GM19438 (cell line): ENCODE results near the gene RAF1.
"Not testable (repeated sequence)": the region's sequence is repeated elsewhere in the genome, so short reads cannot be mapped to it uniquely, and the experiment has no call there.

Source experiments
- ATAC-seq: cut with Tn5 transposase; IDR thresholded peaks from one replicate; pipeline ENCODE4 v1.9.1; 2021; ENCODE audit warnings: low read depth; ENCODE audit not compliant: unreplicated experiment

Gene RAF1

DNA sequence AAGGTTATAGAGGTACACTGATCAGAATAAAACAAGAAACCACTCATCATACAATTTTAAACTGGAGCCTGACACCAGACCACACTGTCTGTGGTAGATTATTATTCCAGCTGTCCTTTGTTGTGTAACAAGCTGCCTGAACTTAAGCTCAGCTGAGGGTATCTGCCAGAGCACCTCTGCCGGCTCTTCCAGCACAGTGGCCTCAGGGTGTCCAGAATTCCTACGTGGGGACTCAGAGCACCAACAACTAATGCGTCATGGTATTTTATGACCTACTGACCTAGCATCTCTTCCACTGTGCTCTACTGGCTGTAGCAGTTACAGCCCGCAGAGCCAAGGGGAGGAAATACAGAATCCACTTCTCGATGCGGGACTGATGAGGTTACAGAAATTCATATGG lies 15.6 kb upstream of the RAF1 start:
- no peak for ATAC-seq

DNA sequence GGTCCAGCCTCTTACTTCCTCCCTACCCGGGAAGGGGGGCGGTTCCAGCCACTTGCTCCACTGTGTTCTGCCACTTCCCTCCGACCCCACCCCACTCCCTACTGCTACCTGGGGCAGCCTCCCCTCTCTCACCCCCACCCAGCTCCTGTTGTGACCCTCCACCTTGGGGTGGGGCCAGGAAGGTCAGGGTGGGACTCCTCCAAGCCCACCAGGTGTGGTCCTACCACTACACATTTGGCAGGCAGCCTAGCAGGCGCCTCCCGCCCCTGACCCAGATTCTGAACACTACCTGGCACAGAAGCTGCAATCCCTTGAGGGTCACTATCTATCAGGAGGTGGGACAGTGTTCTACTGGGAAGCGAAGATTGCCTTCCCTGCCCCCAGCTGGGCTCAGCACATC lies 13.7 kb upstream of the RAF1 start:
- ATAC-seq, result no peak

DNA sequence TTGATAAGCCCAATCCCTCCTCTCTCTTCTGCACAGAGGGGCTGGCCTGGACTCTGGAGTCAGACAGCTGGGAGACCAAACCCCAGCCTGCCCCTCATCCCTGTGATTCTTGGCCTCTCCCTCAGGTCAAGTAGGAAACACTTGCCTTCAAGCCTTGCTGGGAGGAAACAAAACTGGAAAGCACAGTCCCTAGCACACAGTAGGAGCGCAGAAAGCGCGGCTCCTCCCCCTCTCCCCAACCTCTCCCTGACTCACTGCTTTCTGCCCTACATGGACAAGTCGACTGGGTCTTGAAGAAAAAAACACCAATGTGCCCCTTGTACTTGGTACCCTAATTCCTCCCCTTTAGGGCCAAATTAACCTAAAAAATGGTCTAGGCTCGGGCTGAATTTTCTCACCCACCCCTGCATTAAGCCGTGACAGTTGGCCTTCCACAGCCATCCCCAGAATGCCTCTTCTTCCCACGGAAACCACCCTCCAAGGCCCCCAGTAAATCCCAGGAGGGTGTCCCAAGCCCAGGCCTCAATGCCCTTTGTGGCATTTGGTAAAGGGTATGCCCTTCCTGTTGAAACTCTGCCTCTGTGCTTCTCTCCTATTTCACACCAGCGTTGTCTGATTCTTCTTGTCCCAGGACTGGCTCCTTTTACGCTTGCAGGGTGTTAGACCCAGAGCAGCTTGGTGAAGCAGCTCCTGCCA lies 11.3 kb upstream of the RAF1 start:
- ATAC-seq, result no peak

DNA sequence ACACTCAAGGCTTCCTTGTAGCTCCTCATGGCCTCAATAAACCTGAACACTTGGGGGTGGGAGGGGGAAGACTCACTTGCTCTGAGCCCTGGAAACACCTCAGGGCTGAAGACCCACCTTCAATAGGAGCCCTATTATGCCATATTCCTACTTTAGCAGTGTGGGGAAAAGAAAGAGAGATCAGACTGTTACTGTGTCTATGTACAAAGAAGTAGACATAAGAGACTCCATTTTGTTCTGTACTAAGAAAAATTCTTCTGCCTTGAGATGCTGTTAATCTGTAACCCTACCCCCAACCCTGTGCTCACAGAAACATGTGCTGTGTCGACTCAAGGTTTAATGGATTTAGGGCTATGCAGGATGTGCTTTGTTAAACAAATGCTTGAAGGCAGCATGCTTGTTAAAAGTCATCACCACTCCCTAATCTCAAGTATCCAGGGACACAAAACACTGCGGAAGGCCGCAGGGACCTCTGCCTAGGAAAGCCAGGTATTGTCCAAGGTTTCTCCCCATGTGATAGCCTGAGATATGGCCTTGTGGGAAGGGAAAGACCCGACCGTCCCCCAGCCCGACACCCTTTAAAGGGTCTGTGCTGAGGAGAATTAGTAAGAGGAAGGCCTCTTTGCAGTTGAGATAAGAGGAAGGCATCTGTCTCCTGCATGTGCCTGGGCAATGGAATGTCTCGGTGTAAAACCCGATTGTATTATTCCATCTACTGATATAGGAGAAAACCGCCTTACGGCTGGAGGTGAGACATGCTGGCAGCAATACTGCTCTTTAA lies 10.2 kb upstream of the RAF1 start:
- ATAC-seq, result not testable (repeated sequence)

DNA sequence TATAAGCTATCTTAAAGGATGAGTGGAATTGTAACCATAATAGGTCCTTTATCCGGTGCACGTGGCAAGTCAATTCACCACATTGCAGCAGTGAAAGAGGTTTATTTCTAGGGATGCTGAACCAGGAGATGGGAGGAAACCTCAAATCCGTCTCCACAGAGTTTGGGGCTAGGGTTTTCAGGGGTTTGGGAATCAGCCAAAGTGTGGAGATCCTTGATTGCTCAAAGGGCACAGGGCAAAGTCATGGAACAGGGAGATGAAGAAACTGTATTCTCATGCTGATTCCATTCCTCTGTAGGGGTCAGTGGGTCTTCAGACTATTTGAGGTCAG lies 7.2 kb upstream of the RAF1 start:
- no peak for ATAC-seq

DNA sequence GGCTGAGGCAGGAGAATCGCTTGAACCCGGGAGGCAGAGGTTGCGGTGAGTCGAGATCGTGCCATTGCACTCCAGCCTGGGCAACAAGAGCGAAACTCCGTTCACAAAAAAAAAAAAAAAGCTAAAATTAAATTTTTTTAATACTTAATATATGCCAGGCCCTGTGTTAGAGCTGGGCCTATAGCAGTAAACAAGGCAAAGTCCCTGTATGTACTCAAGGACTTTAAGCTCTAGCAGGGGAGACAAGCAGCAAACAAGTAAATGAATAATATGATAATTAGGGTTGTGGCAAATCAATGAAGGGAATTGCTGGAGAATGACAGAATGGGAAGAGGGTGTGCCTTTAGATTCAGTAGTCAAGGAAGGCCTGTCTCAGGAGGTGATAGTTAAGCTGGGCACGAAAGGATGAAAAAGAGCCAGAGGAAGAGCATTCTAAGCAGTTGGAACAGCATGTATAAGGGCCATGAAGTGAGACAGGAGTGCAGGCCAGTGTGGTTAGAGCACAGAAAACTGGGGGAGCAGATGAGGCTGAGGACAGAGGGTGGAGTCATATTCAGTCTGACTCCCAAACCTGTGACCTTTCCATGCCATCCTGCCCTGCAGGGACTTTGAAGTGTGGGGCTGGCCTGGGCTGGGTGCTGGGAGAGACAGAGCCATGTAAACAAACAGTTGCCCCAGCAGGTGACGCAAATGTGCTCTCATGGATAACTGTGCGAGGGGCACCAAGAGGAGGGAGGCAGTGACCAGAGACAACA lies 6.6 kb upstream of the RAF1 start:
- no peak for ATAC-seq

DNA sequence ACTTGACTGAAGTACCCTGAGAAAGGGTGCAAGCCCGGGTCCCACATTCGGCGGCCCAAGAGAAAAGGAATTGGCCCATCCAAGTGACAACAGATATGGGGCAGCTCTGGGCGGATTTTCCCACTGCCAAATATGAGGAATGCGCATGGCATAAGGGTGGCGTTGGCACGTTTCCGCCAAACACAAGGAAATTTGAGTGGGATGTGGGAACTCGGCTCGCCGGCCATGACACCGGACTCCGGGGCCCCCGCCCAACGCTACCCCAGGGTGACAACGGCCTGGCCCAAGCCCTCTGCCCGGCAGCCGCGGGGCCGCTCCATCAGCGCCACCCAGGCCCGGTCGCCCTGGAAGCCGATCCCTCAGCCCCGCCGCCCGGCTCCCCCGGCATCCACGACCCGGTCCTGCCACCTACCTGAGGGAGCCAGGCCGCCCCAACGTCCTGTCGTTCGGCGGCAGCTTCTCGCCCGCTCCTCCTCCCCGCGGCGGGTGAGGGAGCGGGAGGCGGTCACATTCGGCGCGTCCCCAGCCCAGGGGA lies 449 bp downstream of the RAF1 start:
- peak; percentile 30 for ATAC-seq

DNA sequence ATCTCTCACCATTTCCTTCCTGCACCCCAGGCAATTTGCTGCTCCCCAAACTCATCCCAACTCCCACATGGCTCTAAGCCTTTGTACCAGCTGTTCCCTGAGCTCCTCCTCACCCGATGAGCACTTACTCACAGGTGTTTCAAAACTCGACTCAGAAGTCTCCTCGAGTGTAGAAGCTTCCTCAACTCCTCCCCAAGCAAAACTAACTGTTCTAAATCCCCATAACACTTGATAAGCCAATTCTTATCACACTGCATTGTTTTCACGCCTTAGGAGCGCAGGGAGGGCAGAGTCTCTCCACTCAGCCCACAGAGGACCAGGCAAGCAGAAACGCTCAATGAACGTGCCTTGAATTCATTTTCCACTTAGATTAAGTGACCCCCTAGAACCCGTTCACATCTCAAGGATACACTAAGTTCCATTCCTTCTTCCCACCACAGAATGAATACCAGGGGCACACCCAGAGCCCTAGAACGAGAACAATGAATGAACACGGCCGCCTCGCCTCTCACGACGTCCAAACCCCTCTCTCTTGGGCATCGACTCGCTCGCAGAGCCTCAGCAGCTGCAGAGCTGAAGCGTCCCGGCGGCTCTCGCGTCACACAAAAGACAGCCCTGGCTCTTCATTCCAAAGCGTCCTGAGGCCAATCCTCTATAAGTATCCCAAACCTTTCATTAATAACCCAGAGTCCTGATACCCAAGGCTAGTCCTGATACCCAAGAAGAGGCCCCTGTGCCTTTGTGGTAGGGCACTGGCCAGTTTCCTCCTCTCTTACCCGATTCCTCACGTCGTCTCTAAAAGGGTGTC lies 1.1 kb downstream of the RAF1 start:
- no peak for ATAC-seq

DNA sequence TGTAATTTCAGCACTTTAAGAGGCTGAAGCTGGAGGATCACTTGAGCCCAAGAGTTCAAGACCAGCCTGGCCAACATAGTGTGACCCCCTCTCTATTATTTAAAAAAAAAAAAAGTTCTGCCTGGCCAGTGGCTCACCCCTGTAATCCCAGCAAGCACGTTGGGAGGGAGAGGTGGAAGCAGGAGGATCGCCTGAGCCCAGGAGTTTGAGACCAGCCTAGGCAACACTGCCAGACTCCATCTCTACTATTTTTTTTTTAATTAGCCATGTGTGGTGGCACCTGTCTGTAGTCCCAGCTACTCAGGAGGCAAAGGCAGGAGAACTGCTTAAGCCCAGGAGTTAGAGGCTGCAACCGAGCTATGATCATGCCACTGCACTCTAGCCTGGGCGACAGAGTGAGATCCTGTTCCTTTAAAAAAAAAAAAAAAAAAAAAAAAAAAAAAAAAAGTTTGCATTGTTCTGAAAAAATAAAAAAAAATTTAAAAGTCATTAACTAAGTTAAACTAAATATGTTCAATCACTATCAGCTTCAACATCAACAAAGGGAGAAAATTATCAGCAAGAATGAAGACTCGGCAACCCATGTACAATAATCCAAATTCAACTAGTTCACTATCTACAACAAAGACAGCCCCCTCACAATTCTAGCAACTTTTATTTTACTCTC lies 1.9 kb downstream of the RAF1 start:
- ATAC-seq, result no peak

DNA sequence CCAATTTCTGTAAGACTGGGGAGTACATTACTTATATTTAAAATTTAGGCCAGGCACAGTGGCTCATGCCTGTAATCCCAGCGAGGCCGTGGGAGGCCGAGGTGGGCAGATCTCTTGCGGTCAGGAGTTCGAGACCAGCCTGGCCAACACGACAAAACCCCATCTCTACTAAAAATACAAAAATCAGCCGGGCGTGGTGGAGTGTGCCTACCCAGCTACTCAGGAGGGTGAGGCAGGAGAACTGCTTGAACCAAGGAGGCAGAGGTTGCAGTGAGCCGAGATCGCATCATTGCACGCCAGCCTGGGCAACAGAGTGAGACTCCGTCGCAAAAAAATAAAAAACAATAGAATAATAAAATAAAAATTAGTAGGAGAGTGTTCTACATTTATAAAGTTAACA lies 2.5 kb downstream of the RAF1 start:
- ATAC-seq, result not testable (repeated sequence)

DNA sequence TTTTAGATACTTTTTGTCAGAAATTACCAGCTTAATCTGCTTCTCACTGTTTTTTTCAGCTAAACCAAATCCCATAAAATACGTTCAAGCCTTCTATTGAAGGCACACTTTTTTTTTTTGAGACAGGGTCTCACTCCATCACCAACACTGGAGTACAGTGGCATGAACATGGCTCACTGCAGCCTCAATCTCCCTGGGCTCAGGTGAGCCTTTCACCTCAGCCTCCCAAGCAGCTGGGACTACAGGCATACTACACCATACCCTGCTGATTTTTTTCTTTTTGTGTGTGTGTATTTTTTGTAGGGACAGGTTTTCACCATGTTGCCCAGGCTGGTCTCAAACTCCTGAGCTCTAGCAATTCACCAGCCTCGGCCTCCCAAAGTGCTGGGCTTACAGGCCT lies 3.7 kb downstream of the RAF1 start:
- no peak for ATAC-seq

DNA sequence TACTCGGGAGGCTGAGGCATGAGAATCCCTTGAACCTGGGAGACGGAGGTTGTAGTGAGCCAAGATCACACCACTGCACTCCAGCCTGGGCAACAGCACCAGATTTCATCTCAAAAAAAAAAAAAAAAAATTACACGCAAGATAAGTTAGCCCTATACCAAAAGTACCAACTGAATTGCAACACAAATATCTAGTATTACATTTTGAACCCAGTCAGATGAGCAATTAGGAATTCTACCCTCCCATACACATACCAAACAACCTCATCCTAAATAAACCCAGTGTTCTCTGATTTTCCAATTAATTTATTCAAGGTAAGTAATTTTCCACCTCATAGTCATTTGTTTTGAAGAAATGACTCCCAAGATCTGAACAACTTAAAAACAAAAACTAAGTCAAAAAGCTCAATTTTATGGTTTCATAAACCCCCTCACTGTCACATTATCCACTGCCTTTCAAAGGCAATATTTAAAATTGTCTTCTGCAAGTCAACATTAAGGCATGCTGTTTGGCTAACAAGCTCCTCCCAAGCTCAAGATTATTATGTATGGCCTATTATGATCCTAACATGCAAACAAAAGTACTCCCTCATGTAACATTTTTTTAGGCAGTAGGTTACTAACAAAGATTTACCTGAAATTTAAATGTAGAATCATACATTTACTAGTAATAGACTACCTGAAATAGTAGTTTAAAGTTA lies 4.5 kb downstream of the RAF1 start:
- no peak for ATAC-seq

DNA sequence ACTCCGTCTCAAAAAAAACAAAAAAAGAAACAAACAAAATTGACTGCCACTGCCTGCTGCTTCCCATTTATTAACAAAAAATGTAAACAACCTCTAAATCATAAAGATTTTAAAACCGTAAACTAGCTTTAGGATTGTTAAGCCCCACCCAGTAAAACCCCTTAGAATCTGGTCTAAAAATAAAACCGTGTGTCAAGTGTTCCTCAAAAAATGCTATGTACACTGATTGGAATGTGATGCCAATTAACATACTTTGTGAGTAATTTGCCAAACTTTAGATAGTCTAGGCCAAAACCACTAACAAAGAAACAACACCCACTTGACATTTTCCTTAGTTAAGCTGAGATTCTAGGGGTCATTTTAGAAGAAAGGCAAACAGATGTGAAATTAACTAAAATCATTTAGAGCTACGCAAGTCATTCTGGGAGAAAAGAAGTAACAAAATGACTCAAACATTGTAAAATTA lies 5.3 kb downstream of the RAF1 start:
- no peak for ATAC-seq

DNA sequence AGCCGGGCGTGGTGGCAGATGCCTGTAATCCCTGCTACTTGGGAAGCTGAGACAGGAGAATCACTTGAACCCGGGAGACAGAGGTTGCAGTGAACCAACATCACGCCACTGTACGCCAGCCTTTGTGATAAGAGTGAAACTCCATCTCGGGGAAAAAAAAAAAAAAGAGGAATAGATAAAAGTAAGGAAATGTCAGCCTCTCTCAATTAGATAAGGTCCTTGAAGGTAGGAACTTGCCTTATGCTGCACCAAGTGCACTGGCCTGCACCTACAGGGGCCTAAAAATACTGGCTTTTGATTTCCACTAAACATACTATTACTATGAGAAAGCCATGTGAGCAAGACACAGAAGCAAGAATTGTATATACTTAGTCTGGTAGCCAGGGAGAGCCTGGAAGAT lies 7.1 kb downstream of the RAF1 start:
- ATAC-seq, result no peak

DNA sequence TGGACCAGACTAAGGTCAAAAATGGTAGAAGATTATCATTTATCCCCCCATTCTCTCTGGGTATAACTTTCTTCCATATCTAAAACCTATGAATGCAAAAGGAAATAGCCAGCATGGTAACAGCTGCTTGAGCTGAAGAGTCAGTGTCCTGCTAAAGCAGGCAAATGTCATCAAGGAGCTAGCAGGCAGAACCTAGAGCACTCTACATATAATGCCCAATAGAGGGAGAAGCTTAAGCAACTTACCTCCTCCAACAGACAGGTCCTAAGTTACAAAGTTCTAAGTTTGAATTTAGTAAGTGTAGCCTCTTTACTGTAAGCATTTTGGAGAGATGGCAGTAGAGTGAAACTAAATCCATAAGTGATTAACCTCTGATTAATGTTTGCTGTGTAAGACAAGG lies 7.7 kb downstream of the RAF1 start:
- no peak for ATAC-seq

DNA sequence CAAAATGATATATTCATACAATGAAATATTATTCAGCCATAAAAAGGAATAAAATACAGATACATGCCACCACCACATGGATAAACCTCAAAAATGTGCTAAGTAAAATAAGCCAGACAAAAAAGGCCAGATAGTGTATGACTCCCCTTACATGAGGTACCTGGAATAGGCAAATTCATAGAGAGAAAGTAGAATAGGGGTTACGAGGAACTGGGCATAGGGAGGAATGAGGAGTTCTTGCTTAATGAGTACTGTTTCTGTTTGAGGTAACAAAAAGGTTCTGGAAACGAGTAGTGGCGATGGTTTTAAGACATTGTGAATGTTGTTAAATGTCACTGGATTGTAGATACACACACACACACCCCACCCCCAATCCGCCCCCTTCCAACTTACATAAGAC lies 8.2 kb downstream of the RAF1 start:
- no peak for ATAC-seq

DNA sequence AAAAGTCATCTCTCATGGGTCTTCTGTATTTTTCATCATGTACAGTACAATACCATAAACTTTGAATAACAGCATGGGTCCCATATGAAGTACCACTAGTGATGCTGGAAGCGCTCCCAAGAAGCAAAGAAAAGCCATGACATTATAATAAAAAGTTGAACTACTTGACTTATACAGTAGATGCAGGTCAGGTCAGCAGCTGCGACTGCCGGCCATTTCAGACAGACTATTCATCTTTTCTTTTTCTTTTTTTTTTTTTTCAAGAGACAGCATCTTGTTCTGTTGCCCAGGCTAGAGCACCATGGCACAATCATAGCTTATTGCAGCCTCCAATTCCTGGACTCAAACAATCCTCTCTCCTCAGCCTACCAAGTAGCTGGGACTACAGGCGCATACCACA lies 10.2 kb downstream of the RAF1 start:
- no peak for ATAC-seq

DNA sequence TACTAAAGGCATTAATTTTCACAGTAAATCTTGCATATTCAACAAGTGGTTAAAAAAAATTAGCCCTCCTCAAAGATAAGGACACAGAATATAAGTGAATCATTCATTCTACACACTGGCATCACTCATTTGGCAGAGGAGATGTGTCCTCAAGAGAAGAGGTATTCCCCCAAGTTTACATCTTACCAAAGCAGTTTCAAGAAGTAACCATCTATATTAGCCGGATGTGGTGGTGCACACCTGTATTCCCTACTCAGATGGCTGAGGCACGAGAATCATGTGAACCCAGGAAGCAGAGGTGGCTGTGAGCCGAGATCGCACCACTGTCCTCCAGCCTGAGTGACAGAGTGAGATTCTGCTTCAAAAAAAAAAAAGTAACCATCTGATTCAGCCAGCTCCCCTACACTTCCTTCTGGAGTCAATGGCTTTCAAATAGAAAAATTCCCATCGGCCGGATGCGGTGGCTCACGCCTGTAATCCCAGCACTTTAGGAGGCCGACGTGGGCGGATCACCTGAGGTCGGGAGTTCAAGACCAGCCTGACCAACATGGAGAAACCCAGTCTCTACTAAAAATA lies 15.4 kb downstream of the RAF1 start:
- ATAC-seq, result no peak

DNA sequence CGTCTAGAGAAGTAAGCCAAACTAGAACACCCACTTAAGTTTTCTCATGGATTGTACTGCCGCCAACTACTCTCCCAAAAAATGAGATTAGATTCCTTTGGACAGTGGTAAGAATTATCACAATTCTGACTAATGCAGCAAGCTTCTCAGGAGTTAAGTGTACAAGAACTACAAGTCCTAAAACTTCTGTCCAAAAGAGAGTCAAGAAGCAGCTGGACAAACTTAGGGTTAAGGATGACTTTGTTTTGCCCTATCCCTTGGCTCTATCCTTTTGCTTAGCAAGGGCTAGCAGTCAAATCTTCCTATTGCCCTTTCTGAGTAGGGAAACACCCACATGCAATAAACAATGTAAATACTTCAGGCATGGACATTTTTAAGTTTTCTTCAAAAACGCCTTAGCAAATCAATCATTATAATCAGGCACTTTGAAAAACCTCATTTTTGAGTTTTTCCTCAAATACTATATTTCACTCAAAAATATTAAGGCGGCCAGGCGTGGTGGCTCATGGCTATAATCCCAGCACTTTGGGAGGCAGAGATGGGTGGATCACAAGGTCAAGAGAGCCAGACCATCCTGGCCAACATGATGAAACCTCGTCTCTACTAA lies 19.5 kb downstream of the RAF1 start:
- no peak for ATAC-seq
